Mucosa of rectum (tissue), 2 donors: ENCODE data around the gene PUS10.
"Not testable (repeated sequence)": the region's sequence is repeated elsewhere in the genome, so short reads cannot be mapped to it uniquely, and the experiment has no call there.

Experiments used
- H3K27ac ChIP-seq, 2 donors: one replicate each; pipeline ENCODE4 v1.7.0; 2013; ENCODE audit warnings: inconsistent platforms in 2 of 2, low read depth in 2 of 2, low read length in 2 of 2
- H3K27me3 ChIP-seq, 2 donors: one replicate each; pipeline ENCODE4 v1.7.0; 2013; ENCODE audit warnings: low read length in 2 of 2; ENCODE audit not compliant: control insufficient read depth in 2 of 2, insufficient read depth in 2 of 2
- H3K36me3 ChIP-seq, 2 donors: one replicate each; pipeline ENCODE4 v1.7.0; 2013; ENCODE audit warnings: low read length in 2 of 2; ENCODE audit not compliant: control insufficient read depth in 2 of 2, insufficient read depth in 2 of 2
- H3K4me1 ChIP-seq, 2 donors: one replicate each; pipeline ENCODE4 v1.7.0; 2013; ENCODE audit warnings: low read length in 2 of 2, mild to moderate bottlenecking in 1 of 2; ENCODE audit not compliant: control insufficient read depth in 2 of 2, insufficient read depth in 2 of 2
- H3K4me3 ChIP-seq, 2 donors: one replicate each; pipeline ENCODE4 v1.7.0; 2013; ENCODE audit warnings: low read length in 2 of 2
- H3K9ac ChIP-seq, 2 donors: one replicate each; pipeline ENCODE4 v1.7.0; 2013; ENCODE audit warnings: low read length in 2 of 2, low read depth in 1 of 2, mild to moderate bottlenecking in 1 of 2
- H3K9me3 ChIP-seq, 2 donors: one replicate each; pipeline ENCODE4 v1.7.0; 2013; ENCODE audit warnings: low read length in 2 of 2; ENCODE audit not compliant: control insufficient read depth in 2 of 2
- donor health status: healthy.
- donor health status: Normal muscosa, but diverticular disease.

The PUS10 gene

DNA sequence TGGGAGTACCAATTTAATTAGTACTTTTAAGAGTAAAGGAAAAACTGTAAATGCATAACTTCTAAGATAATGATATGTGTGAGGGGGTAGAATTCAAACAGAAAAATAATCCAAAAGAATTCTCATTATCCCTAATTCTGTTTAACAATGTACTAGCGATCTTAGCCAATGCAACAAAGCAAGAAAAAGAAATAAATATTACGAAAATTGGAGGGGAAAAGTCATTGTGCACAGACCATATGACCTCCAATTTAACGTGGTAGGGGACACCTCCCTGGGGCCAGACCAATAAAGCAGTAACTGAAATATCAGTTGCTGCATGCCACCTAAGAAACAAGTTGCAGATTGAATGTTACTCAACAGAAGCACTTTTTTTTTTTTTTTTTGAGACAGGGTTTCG, 26.4 kb downstream of the PUS10 start:
- H3K9me3 ChIP-seq, result no peaks in the 10 kb centered on the region
- no peak overlapping the region for H3K27ac ChIP-seq
- peaks cover 0 to 3% of the 10 kb centered on the region in 2 donors for H3K4me1 ChIP-seq
- H3K4me3 ChIP-seq, result no peak overlapping the region
- H3K36me3 ChIP-seq, result peaks cover 0 to 3% of the 10 kb centered on the region in 2 donors
- no peak overlapping the region for H3K9ac ChIP-seq
- no peaks in the 10 kb centered on the region for H3K27me3 ChIP-seq

DNA sequence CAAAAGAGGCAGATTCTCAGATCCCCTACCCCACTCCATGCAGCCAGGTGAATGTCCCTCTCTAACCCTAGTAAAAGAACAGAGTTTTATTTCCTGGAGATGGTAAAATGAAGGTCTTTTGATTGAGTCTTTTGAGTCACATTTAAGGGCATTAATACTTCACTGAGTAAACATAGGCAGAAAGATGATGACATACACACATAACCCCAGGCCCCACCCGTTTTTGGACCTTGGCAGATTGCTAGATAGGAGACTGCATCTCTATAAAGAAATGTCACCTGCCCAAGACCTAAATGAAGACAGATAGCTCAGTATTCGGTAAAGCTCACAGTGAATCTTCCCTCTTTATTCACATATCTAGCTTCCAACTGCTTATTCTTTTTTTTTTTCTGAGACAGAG, 28.8 kb downstream of the PUS10 start:
- H3K27me3 ChIP-seq, result no peaks in the 10 kb centered on the region
- peaks cover 0 to 3% of the 10 kb centered on the region in 2 donors for H3K4me1 ChIP-seq
- no peaks in the 10 kb centered on the region for H3K36me3 ChIP-seq
- no peaks in the 10 kb centered on the region for H3K9me3 ChIP-seq
- H3K27ac ChIP-seq, result no peak overlapping the region
- H3K9ac ChIP-seq, result no peak overlapping the region
- no peak overlapping the region for H3K4me3 ChIP-seq

DNA sequence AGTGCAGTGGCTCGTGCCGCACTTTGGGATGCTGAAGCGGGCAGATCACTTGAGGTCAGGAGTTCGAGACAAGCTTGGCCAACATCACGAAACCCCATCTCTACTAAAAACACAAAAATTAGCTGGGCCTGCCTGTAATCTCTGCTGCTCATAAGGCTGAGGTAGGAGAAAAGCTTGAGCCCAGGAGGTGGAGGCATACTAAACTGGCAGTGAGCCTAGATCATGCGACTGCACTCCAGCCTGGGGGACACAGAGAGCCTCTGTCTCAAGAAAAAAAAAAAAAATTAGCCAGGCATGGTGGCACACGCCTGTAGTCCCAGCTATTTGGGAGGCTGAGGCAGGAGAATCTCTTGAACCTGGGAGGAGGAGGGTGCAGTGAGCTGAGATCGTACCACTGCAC, 30.4 kb downstream of the PUS10 start:
- H3K27me3 ChIP-seq, H3K9ac ChIP-seq, H3K27ac ChIP-seq, H3K4me3 ChIP-seq, H3K36me3 ChIP-seq, H3K9me3 ChIP-seq, H3K4me1 ChIP-seq: not testable (repeated sequence)

DNA sequence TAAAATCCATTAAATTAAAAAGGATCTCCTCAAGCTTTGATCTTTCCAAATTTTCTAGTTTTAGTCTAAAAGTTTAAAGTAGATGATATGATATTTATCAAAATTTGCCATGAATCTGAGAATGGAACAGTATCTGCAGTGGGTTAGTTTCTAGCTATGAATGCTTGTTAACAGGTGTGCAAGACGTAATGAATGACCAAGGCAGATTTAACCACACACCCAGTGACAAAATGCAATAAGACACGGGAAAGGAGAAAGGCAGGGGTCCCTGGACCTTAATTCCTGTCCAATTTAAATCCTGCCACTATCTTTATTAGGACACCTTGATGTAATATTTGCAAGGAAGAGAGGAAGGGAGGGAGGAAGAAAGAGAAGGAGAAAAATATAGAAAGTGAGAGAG, 31.0 kb downstream of the PUS10 start:
- Histone ChIP-seq H3K4me3 (no peak overlapping the region), H3K9ac (no peak overlapping the region), H3K27me3 (no peaks in the 10 kb centered on the region), H3K4me1 (peaks cover 0 to 3% of the 10 kb centered on the region in 2 donors), H3K9me3 (no peaks in the 10 kb centered on the region), H3K36me3 (no peaks in the 10 kb centered on the region), H3K27ac (no peak overlapping the region)

DNA sequence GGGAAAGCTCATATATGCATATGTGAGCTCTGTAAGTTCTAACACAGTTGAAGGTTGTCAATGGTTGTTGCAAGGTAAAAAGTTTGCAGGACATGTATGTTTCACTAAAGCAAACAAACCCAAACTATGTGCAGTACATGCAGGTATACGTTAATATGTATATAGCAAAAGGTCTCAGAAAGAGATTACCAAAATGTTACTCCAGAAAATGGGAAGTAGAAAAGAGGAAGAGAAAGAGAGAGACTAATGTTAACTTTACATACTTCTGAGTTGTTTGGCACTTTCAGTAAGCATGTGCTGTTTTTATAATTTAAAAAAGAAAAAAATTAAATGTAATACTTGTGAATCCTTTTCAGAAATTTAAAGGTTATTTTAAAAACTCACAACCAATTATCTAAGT, 33.3 kb downstream of the PUS10 start:
- no peaks in the 10 kb centered on the region for H3K36me3 ChIP-seq
- H3K27ac ChIP-seq, result no peak overlapping the region
- peaks cover 0 to 3% of the 10 kb centered on the region in 2 donors for H3K4me1 ChIP-seq

DNA sequence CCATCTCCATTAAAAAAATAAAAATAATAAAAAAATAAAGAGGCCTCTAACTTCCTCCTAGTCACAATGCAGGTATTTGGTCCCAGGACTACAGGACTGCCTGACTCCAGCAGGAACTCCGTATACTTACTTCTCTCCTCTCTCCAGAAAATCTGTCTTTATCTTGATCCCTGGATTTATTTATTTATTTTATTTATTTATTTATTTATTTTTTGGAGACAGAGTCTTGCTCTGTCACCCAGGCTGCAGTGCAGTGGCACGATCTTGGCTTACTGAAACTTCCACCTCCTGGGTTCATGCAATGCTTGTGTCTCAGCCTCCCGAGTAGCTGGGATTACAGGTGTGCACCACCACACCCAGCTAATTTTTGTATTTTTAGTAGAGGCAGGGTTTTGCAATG, 36.0 kb downstream of the PUS10 start:
- H3K4me3 ChIP-seq, H3K4me1 ChIP-seq, H3K27ac ChIP-seq, H3K36me3 ChIP-seq, H3K9me3 ChIP-seq, H3K27me3 ChIP-seq, H3K9ac ChIP-seq: not testable (repeated sequence)

More for the DNA sequence above, 33.3 kb downstream of the PUS10 start:
- Histone ChIP-seq H3K4me3 (no peak overlapping the region), H3K9ac (no peak overlapping the region), H3K9me3 (no peaks in the 10 kb centered on the region), H3K27me3 (no peaks in the 10 kb centered on the region)

DNA sequence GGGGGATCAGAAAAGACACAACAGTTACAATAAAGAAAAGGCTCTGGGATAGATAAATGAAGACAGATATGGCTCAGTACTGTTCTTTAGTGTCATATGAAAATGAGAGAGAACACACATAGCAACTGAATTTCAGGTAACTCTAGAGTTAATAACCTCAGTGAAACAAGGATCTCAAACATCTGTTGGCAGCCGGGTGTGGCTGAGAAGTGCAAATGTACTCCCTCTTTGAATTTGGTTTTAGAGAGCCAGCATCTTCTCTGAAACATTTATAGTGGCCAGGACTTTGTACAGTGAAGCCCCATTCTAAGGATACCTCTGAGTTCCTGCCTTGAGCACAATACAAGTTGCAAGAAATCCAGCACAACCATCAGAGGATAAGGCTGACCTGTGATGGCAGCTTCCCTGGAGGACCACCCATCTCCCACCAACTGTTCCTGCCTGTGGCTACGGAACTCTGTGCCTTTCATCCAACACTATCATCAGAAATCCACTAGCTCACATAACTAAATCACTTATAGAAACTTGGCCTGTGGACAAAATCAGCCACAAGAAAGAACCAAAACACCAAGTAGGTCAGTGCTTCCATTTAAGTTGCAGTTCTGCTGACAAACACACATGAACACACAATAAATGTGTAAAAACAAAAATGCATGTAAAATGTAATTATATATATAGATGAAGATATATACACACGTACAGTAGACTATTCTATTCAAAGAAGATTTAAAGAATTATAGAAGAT, 37.8 kb downstream of the PUS10 start:
- no peaks in the 10 kb centered on the region for H3K27me3 ChIP-seq

DNA sequence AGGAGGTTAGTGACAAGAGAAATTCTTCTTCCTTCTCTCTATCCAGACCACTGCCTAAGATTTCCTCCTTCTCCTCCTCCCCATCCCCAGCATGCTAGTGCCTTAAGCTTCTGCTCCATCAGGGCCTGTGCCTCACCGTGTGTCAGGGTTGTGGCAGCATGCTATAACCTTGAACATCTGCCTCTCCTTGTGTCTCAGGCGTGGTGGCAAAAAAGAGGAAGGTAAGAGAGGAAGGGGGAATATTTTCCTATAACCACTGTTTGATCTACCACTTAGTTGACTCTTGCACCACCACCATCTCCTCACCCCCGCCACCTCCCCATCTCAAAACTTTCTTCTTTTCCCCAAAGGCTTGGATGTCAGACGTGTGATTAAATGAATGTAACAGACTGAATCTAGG, 38.8 kb downstream of the PUS10 start:
- no peak overlapping the region for H3K4me3 ChIP-seq

More for the DNA sequence above, 37.8 kb downstream of the PUS10 start:
- Histone ChIP-seq H3K4me3 (no peak overlapping the region), H3K9me3 (no peaks in the 10 kb centered on the region), H3K9ac (no peak overlapping the region), H3K27ac (no peak overlapping the region), H3K36me3 (no peaks in the 10 kb centered on the region), H3K4me1 (no peaks in the 10 kb centered on the region)

DNA sequence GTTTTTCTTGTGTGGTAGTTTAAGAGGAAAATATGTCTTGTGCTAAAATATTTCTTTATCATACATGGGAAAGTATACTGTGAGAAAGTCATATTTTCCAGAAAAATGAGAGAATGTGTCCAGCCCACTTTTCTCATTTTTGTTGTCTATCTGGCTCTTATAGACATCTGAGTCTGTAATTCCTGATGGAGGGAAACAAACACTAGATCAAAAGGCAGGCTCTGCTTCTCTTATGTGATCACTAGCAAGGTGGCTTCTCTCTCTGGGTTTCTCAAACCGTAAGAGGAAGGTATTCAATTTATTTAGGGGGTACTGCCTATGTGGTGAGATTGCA, 40.5 kb downstream of the PUS10 start:
- Histone ChIP-seq H3K27ac (no peak overlapping the region), H3K9ac (no peak overlapping the region), H3K4me1 (no peaks in the 10 kb centered on the region), H3K27me3 (no peaks in the 10 kb centered on the region), H3K4me3 (no peak overlapping the region), H3K9me3 (no peaks in the 10 kb centered on the region), H3K36me3 (no peaks in the 10 kb centered on the region)

More for the DNA sequence above, 38.8 kb downstream of the PUS10 start:
- H3K9me3 ChIP-seq, result no peaks in the 10 kb centered on the region
- H3K27me3 ChIP-seq, result no peaks in the 10 kb centered on the region
- no peak overlapping the region for H3K27ac ChIP-seq
- H3K4me1 ChIP-seq, result no peaks in the 10 kb centered on the region
- no peak overlapping the region for H3K9ac ChIP-seq
- no peaks in the 10 kb centered on the region for H3K36me3 ChIP-seq

DNA sequence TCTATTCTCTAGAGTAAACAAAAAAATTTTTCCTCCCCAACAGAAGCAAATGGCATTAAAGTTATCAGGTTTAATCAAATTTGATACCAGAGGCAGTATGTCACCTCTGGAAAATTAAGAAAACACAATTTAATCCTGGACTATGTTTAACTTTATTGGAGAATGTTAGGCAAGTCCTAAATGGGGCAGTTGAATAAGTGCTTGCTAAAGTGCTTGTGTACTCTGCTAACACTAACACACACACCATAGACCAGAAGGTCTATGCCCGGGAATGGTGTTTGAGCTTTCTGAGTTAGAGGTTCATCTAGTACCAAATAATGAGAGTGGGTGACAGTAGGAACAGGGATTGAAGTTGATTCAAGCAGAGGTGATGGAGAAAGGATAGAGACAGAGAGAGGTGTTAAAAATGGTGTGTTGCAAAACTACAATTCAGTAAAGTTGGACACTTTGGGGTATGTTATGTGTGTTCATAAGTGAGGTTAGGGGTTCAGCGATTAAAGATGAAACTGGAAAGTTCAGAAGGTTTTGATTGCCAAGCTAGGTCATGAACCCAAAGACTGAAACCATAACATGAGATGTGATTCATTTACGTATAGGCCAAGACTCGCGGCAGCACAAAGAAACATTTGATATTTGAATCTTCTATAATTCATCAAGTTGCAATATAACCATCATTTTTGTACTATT, 41.0 kb downstream of the PUS10 start:
- H3K9ac ChIP-seq, result no peak overlapping the region
- no peak overlapping the region for H3K27ac ChIP-seq
- H3K27me3 ChIP-seq, result no peaks in the 10 kb centered on the region
- H3K9me3 ChIP-seq, result no peaks in the 10 kb centered on the region
- H3K4me3 ChIP-seq, result no peak overlapping the region
- no peaks in the 10 kb centered on the region for H3K4me1 ChIP-seq
- no peaks in the 10 kb centered on the region for H3K36me3 ChIP-seq
